ENCODE measurements around the gene PRR35. TPM values are rescaled to one million over a fixed set of nuclear protein-coding genes. Genes with fewer than 3 reads are reported as not detected.
"Not testable (repeated sequence)": the region's sequence is repeated elsewhere in the genome, so short reads cannot be mapped to it uniquely, and the experiment has no call there.

PRR35 gene
- total RNA-seq, 2 donors from 2014 or later: not detected

- DNase-seq (ENCODE audit: low spot score): peak; percentile 83
- intact Hi-C loops (cut with DNase I): loop anchor here in 1 of 2 donors (5.0 kb wide), 1 partner anchor 60 kb away; the partner anchor contains the start of gene WDR90
Measured at GRCh38 chr16:586645-587590, 26.7 kb downstream of the PRR35 start.

- DNase-seq (ENCODE audit: low spot score): peak; percentile 90
- intact Hi-C loops (cut with DNase I): loop anchor here in 1 of 2 donors (5.0 kb wide), 1 partner anchor 59 kb away; the partner anchor contains the start of gene WDR90
Measured at GRCh38 chr16:588639-588888, 28.4 kb downstream of the PRR35 start.

DNA sequence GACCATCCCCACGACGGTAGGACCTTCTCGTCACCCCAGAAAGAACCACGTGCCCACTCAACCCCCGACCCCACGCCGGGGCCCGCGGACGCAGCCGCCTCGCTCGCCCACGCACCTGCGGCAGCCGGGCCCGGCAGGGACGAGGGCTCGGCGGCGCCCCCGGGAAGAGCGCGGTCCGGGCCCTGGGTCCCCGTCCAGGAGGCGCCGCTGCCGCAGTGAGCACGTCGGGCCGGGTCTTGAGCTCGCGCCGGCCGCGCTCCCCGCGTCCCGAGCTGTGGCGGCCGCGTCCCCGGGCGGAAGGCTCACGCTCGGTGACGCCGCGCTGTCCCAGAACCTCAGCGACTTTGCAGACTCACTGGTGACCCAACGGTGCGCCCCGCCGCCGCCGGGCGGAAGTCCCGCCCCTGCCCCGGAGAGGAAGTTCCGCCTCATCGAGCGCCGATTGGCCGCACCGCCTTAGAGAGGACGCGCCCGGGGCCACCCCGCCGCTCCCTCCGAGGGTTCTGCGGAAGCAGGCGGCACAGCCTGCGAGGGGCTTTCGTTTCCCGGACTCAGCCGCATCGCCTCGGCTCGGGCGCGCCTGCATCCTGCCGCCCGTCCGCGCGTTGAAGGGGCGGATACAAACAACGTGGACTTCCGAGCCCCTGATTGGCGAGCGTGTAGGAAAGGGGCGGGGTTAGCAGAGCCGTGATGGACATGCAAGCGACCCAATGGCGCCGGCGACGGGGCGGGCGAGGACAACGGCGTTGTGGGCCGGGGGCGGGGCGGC lies 28.9 kb downstream of the PRR35 start:
- DNase-seq (ENCODE audit: low spot score): peak; percentile 99
- intact Hi-C loops (cut with DNase I): loop anchor here in 1 of 2 donors (5.0 kb wide), 1 partner anchor 58 kb away; the partner anchor contains the start of gene WDR90

DNA sequence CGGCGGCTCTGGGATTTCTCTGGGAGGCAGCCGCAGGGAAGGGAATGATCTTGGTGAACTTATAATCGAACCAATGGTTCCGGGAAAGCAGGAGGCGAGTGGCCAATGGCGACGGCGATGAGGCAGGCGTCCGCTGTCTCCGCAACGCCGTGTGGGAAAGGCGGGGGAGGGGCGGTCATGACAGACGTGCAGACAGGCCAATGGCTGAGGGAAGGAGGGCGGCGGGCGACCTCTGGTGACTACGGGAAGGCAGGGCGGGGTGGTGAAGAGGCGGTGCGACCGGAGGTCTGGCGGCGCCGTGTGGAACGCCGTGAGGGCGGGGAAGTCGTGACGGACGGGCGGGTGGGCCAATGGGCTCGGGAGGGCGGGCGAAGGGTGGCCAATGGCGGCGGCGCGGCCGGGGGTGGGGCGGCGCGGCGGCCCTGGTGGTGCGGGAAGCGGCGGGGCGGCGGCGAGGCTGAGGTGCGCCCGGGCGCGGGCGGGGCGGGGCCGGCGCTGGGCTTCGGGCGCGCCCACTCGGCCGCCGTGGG lies 29.5 kb downstream of the PRR35 start, which contains the start of gene RAB40C:
RAB40C (plus strand) TSS at position 409 of the 530 bp plus-strand sequence. CDS start 226 bp downstream, outside the sequence.
- intact Hi-C loops (cut with DNase I): loop anchor here (2.0 to 5.0 kb wide), 3 partner anchors 43 to 63 kb away; partner anchors contain the start of genes WDR90 (in 1 of the 2) and WFIKKN1 (in 1 of the 2)
- DNase-seq (ENCODE audit: low spot score): peak; percentile 100

DNA sequence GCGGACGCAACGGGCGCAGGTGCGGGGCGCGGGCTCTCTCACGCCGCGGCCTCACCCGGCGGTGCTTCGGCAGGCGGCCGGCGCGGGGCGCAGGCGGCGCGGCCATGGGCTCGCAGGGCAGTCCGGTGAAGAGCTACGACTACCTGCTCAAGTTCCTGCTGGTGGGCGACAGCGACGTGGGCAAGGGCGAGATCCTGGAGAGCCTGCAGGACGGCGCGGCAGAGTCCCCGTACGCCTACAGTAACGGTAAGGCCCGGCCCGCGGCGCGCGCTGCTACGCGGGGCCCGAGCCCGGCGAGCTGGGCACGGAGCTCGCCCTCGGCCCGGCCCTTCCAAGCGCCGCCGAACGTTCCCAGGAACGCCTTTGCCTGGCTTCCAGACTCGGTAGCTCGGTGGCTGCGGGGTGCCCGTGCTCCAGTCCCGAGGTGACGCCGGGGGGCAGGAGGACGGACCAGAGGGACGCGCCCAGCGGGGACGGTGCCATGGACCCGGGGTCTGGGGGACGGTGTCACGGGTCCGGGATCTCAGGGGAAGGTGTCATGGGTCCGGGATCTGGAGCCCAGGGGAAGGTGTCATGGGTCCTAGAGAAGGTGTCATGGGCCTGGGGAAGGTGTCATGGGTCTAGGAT lies 30.1 kb downstream of the PRR35 start:
- DNase-seq (ENCODE audit: low spot score): no peak
- intact Hi-C loops (cut with DNase I): loop anchor here in 1 of 2 donors (2.0 to 5.0 kb wide), 2 partner anchors 42 to 62 kb away; partner anchors contain the start of gene WFIKKN1

- no peak for DNase-seq (ENCODE audit: low spot score)
- intact Hi-C loops (cut with DNase I): loop anchor here in 1 of 2 donors (2.0 to 5.0 kb wide), 2 partner anchors 41 to 62 kb away; partner anchors contain the start of gene WFIKKN1
Measured at GRCh38 chr16:590815-591200, 30.6 kb downstream of the PRR35 start.

- no peak for DNase-seq (ENCODE audit: low spot score)
- intact Hi-C loops (cut with DNase I): loop anchor here in 1 of 2 donors (2.0 to 5.0 kb wide), 2 partner anchors 41 to 62 kb away; partner anchors contain the start of gene WFIKKN1
Measured at GRCh38 chr16:591231-591630, 31.0 kb downstream of the PRR35 start.

GRCh38 chr16:591892-592517 lies 31.8 kb downstream of the PRR35 start:
- DNase-seq (ENCODE audit: low spot score): no peak
- intact Hi-C loops (cut with DNase I): loop anchor here in 1 of 2 donors (2.0 to 5.0 kb wide), 2 partner anchors 40 to 61 kb away; partner anchors contain the start of gene WFIKKN1

DNA sequence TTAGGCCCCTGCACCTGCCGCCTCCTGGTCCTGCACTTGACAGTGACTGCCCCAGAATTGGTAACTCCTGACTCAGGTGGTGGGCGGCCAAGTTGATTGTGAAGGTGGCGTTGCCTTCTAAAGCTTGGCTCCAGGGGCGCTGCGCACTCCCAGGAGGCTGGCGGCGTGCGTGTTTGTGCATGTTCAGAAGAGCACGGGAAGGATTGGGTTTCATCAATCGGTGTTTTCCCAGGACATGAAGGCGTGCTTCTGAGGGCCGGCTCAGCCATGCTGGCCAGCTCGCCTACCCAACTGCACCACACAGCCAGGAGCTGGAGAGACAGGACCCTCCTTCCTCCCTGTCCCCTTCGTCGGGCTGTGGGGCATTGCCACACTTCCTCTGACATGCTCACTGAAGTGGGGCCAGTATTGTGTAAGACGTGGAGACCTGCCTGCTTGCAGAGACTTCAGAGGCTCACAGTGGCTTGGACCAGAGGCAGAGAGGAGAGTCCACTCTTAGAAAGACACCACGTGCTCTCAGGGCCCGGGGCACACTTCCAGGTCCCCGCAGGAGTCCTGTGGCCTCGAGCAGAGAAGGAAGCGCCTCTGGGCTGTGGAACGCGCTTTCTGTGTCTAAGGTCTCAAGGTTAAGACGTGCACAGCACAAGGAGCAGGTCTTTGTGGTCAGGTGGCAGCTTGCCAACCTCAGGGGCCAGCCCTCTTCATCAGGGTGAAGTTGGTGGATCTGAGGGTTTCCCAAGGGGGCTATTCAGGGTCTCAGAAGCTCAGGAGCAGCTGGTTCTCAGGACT lies 32.5 kb downstream of the PRR35 start:
- no peak for DNase-seq (ENCODE audit: low spot score)
- intact Hi-C loops (cut with DNase I): loop anchor here in 1 of 2 donors (5.0 kb wide), 1 partner anchor 40 kb away; the partner anchor contains the start of gene WFIKKN1

GRCh38 chr16:593406-593805 lies 33.2 kb downstream of the PRR35 start:
- DNase-seq (ENCODE audit: low spot score): no peak
- intact Hi-C loops (cut with DNase I): loop anchor here in 1 of 2 donors (5.0 kb wide), 1 partner anchor 39 kb away; the partner anchor contains the start of gene WFIKKN1

DNA sequence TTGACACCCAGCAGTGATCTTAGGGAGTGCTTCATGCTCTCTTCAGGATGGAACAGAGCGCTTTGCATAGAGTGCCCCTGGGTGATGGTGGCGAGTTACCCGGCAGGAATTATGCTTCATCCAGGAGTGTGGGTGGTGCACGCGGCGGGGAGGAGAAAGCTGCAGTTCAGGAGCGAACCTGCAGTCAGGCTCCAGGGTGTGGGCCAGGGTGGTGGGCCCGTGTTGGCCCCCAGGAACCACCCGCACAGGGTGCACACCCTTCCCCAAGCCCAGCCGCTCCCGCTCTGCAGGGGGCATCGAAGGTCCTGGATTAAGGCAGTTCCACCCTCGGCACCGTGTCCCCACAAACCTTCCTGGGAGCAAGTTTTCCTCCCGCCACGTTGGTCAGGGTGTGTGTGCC lies 33.6 kb downstream of the PRR35 start:
- intact Hi-C loops (cut with DNase I): loop anchor here in 1 of 2 donors (5.0 kb wide), 1 partner anchor 38 kb away; the partner anchor contains the start of gene WFIKKN1
- DNase-seq (ENCODE audit: low spot score): no peak

- intact Hi-C loops (cut with DNase I): no loop called here
Measured at GRCh38 chr16:595094-595528, 34.9 kb downstream of the PRR35 start.

GRCh38 chr16:595942-596735 lies 35.9 kb downstream of the PRR35 start:
- no peak for DNase-seq (ENCODE audit: low spot score)
- intact Hi-C loops (cut with DNase I): no loop called here

More at GRCh38 chr16:595094-595528, 34.9 kb downstream of the PRR35 start:
- DNase-seq (ENCODE audit: low spot score): no peak

DNA sequence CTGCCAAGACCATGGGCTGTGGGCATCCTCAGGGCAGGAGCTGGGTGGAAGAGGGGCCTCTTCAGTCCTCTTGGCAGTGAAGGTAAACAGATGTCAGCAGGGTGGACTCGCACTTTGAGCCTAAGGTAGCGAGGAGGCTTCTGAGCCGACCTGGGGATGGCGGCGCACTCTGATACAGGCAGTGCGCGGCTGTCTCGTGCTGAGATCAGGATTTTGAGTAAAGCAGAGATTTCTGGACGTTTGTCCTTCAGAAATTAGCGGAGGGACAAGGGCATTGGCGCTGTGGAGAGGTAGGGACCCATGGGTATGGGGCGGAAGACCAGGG lies 36.5 kb downstream of the PRR35 start:
- no peak for DNase-seq (ENCODE audit: low spot score)
- intact Hi-C loops (cut with DNase I): no loop called here

DNA sequence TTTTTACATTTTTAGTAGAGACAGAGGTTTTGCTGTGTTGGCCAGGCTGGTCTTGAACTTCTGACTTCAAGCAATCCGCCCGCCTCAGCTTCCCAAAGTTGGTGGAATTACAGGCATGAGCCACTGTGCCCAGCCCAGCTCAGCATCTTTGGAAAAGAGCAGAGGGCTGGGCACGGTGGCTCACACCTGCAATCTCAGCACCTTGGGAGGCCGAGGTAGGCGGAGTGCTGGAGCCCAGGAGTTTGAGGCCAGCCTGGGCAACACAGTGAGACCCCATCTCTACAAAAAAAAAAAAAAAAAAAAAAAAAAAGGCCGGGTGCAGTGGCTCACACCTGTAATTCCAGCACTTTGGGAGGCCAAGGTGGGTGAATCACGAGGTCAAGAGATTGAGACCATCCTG lies 37.5 kb downstream of the PRR35 start:
- DNase-seq (ENCODE audit: low spot score); intact Hi-C loops (cut with DNase I): not testable (repeated sequence)

GRCh38 chr16:598823-599739 lies 38.9 kb downstream of the PRR35 start:
- no peak for DNase-seq (ENCODE audit: low spot score)
- intact Hi-C loops (cut with DNase I): no loop called here
